Measurements from ENCODE around the gene SKIC2.
"Not testable (repeated sequence)": the region's sequence is repeated elsewhere in the genome, so short reads cannot be mapped to it uniquely, and the experiment has no call there.

SKIC2 gene

DNA sequence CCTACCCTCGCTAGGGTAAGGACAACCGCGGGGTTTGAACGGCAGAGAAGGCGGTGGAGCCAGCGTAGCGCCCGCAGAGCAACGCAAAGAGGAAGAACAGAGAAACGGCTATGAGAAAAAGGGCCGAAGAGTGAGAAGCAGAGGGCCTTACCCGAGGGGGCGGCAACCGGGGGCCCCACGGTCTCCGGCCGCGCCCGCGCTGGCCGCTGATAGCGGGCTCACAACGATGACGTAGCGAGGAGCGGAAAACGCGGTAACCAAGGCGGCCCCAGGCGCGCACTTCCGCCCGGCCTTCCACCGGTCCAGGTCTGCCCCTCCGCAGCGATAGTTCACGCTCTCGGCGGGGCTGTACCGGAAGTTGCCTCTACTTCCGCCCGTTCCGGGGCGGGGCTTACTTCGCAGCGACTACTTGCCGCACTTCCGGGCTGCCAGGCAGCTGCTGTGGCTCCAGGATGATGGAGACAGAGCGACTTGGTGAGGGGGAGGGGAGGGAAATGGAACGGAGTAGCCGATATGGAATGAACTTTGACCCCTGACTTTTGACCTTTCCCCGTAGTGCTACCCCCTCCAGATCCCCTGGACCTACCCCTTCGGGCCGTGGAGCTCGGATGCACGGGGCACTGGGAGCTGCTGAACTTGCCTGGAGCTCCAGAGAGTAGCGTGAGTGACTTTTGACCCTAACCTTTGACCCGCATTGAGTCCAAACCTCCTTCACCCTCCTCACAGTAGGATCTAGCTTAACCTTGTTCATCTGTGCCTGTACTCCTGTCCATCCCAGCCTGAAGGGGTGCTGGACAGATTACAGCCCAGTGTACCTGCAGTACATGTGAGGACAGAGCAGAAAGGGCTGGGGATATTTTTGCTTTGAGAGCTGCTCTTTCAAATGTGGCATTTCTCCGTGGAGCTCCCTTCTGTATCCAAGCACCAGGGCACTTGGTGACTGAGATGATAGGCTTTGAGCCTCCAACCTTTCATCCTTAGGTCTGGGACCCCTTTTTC, at the start of gene SKIC2, which contains the start of gene NELFE:
SKIC2 (plus strand) TSS at position 435 of the 999 bp plus-strand sequence; CDS start at position 453, 18 bp downstream.
NELFE (minus strand) TSS at position 231 of the 999 bp plus-strand sequence. CDS start 525 bp downstream, outside the sequence.
- Histone ChIP-seq H3K27ac (ENCODE audit: low read depth, low read length) (peak within 1 kb of the TSS; percentile 70), H3K9ac (ENCODE audit: low read length) (peak within 1 kb of the TSS; percentile 98), H3K4me1 (ENCODE audit: insufficient read depth, low read length) (peaks cover 22% of the 10 kb centered on the region), H3K9me3 (ENCODE audit: low read length) (no peaks in the 10 kb centered on the region), H3K36me3 (ENCODE audit: insufficient read depth, low read length) (peaks cover 68% of the 10 kb centered on the region), H3K27me3 (ENCODE audit: control insufficient read depth in 1 of 2, insufficient read depth in 2 of 2, low read length in 2 of 2) (no peaks in the 10 kb centered on the region), H3K4me3 (ENCODE audit: low read depth in 1 of 2, low read length in 2 of 2) (peak within 1 kb of the TSS; percentile 81 to 99)

- not testable (repeated sequence) for H3K9ac ChIP-seq (ENCODE audit: low read length); H3K36me3 ChIP-seq (ENCODE audit: insufficient read depth, low read length); H3K27me3 ChIP-seq (ENCODE audit: control insufficient read depth in 1 of 2, insufficient read depth in 2 of 2, low read length in 2 of 2)
Observed at GRCh38 chr6:31909298-31909697, 49.7 kb upstream of the SKIC2 start.

GRCh38 chr6:31911826-31912585, 47.0 kb upstream of the SKIC2 start:
- H3K9me3 ChIP-seq (ENCODE audit: low read length): no peaks in the 10 kb centered on the region
- H3K4me3 ChIP-seq (ENCODE audit: low read depth in 1 of 2, low read length in 2 of 2): no peak overlapping the region
- H3K36me3 ChIP-seq (ENCODE audit: insufficient read depth, low read length): no peaks in the 10 kb centered on the region
- no peak overlapping the region for H3K9ac ChIP-seq (ENCODE audit: low read length)
- no peak overlapping the region for H3K27ac ChIP-seq (ENCODE audit: low read depth, low read length)
- H3K4me1 ChIP-seq (ENCODE audit: insufficient read depth, low read length): no peaks in the 10 kb centered on the region
- no peaks in the 10 kb centered on the region for H3K27me3 ChIP-seq (ENCODE audit: control insufficient read depth in 1 of 2, insufficient read depth in 2 of 2, low read length in 2 of 2)

More at GRCh38 chr6:31909298-31909697, 49.7 kb upstream of the SKIC2 start:
- not testable (repeated sequence) for H3K27ac ChIP-seq (ENCODE audit: low read depth, low read length); H3K9me3 ChIP-seq (ENCODE audit: low read length); H3K4me1 ChIP-seq (ENCODE audit: insufficient read depth, low read length); H3K4me3 ChIP-seq (ENCODE audit: low read depth in 1 of 2, low read length in 2 of 2)

GRCh38 chr6:31915351-31915750, 43.6 kb upstream of the SKIC2 start:
- Histone ChIP-seq H3K27ac (ENCODE audit: low read depth, low read length) (no peak overlapping the region), H3K4me1 (ENCODE audit: insufficient read depth, low read length) (no peaks in the 10 kb centered on the region), H3K36me3 (ENCODE audit: insufficient read depth, low read length) (no peaks in the 10 kb centered on the region), H3K9ac (ENCODE audit: low read length) (no peak overlapping the region), H3K9me3 (ENCODE audit: low read length) (no peaks in the 10 kb centered on the region), H3K27me3 (ENCODE audit: control insufficient read depth in 1 of 2, insufficient read depth in 2 of 2, low read length in 2 of 2) (no peaks in the 10 kb centered on the region), H3K4me3 (ENCODE audit: low read depth in 1 of 2, low read length in 2 of 2) (no peak overlapping the region)

DNA sequence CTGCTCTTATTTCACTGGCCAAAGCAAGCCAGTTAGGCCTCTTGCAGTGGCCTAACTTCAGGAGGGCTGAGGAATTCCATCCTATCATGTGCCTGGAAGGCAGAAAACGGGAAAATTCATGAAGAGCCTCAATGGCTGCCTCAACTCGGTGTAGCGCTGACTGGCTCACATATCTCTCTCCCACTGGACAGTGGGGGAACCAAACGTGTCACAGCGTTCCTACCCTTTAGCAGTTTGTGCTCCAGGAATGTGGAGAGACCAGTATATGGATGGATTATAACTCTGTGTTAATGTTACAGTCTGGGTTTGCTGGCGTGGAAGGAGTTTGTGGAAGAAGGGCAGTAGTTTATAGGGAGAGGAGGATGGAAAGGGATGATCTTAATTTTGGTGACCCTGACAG, 43.2 kb upstream of the SKIC2 start:
- Histone ChIP-seq H3K4me1 (ENCODE audit: insufficient read depth, low read length) (no peaks in the 10 kb centered on the region), H3K27me3 (ENCODE audit: control insufficient read depth in 1 of 2, insufficient read depth in 2 of 2, low read length in 2 of 2) (no peaks in the 10 kb centered on the region), H3K27ac (ENCODE audit: low read depth, low read length) (no peak overlapping the region), H3K36me3 (ENCODE audit: insufficient read depth, low read length) (no peaks in the 10 kb centered on the region), H3K9ac (ENCODE audit: low read length) (no peak overlapping the region), H3K9me3 (ENCODE audit: low read length) (no peaks in the 10 kb centered on the region), H3K4me3 (ENCODE audit: low read depth in 1 of 2, low read length in 2 of 2) (no peak overlapping the region)

DNA sequence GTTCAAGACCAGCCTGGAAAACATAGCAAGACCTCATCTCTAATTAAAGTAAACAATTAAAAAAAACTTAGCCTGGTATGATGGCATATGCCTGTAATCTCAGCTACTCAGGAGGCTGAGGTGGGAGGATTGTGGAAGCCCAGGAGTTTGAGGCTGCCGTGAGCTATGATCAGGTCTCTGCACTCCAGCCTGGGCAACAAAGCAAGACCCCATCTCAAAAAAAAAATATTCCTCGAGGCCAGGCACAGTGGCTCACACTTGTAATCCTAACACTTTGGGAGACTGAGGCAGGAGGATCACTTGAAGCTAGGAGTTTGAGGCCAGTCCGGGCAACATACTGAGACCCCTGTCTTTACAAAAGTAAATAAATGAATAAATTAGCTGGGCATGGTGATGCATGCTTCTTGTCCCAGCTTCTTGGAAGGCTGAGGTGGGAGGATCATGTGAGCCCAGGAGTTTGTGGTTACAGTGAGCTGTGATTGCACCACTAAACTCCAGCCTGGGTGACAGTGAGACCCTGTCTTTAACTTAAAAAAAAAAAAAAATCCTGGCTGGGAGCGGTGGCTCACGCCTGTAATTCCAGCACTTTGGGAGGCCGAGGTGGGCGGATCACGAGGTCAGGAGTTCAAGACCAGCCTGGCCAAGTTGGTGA, 40.8 kb upstream of the SKIC2 start:
- no peaks in the 10 kb centered on the region for H3K27me3 ChIP-seq (ENCODE audit: control insufficient read depth in 1 of 2, insufficient read depth in 2 of 2, low read length in 2 of 2)
- no peaks in the 10 kb centered on the region for H3K4me1 ChIP-seq (ENCODE audit: insufficient read depth, low read length)
- H3K27ac ChIP-seq (ENCODE audit: low read depth, low read length): no peak overlapping the region
- no peaks in the 10 kb centered on the region for H3K9me3 ChIP-seq (ENCODE audit: low read length)
- no peak overlapping the region for H3K9ac ChIP-seq (ENCODE audit: low read length)
- no peaks in the 10 kb centered on the region for H3K36me3 ChIP-seq (ENCODE audit: insufficient read depth, low read length)
- no peak overlapping the region for H3K4me3 ChIP-seq (ENCODE audit: low read depth in 1 of 2, low read length in 2 of 2)

GRCh38 chr6:31919624-31920303, 39.2 kb upstream of the SKIC2 start:
- no peaks in the 10 kb centered on the region for H3K9me3 ChIP-seq (ENCODE audit: low read length)
- H3K36me3 ChIP-seq (ENCODE audit: insufficient read depth, low read length): no peaks in the 10 kb centered on the region
- H3K27ac ChIP-seq (ENCODE audit: low read depth, low read length): no peak overlapping the region
- H3K4me3 ChIP-seq (ENCODE audit: low read depth in 1 of 2, low read length in 2 of 2): no peak overlapping the region
- H3K9ac ChIP-seq (ENCODE audit: low read length): no peak overlapping the region
- no peaks in the 10 kb centered on the region for H3K27me3 ChIP-seq (ENCODE audit: control insufficient read depth in 1 of 2, insufficient read depth in 2 of 2, low read length in 2 of 2)
- no peaks in the 10 kb centered on the region for H3K4me1 ChIP-seq (ENCODE audit: insufficient read depth, low read length)

DNA sequence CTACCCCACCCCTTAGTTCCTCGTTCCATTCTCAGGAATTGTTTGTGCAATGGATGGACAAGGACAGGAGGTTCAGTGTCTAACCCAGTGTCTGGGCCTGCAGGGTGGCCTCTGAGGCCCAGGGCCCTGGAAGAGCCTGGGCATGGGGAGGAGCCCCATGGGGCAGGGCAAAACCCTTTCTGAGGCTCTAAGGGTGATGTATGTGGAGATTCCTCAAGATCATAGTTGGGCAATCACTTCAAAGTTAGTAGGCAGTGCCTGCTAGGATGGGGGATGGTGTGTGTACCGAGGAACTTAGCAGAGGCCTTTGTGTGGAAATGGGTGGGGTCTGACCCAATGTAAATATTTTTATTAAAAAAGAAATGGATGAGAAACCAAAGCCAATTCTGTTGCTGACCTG, 38.2 kb upstream of the SKIC2 start:
- no peaks in the 10 kb centered on the region for H3K36me3 ChIP-seq (ENCODE audit: insufficient read depth, low read length)
- H3K9ac ChIP-seq (ENCODE audit: low read length): no peak overlapping the region
- H3K4me1 ChIP-seq (ENCODE audit: insufficient read depth, low read length): no peaks in the 10 kb centered on the region
- no peak overlapping the region for H3K27ac ChIP-seq (ENCODE audit: low read depth, low read length)
- no peaks in the 10 kb centered on the region for H3K27me3 ChIP-seq (ENCODE audit: control insufficient read depth in 1 of 2, insufficient read depth in 2 of 2, low read length in 2 of 2)
- no peaks in the 10 kb centered on the region for H3K9me3 ChIP-seq (ENCODE audit: low read length)
- no peak overlapping the region for H3K4me3 ChIP-seq (ENCODE audit: low read depth in 1 of 2, low read length in 2 of 2)

DNA sequence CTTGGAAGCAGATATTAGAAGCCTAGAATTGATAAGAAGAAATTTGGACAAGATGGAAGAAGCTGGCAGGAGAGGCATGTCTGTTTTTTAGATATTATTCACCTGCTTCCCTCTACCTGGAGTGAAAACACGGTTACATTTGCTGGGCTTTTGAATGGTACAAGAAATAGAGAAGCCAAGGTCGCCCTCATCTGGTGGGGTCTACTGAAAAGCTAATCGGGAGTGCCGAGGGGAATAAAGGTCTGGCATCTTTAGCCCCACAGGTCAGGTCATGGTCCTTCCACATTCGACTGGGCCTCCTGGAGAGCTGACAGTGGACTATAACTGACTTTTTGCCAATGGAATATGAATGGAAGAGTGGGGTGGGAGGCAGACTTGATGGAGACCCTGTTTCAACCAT, 36.0 kb upstream of the SKIC2 start:
- H3K27me3 ChIP-seq (ENCODE audit: control insufficient read depth in 1 of 2, insufficient read depth in 2 of 2, low read length in 2 of 2): no peaks in the 10 kb centered on the region
- H3K9ac ChIP-seq (ENCODE audit: low read length): no peak overlapping the region
- no peaks in the 10 kb centered on the region for H3K4me1 ChIP-seq (ENCODE audit: insufficient read depth, low read length)

GRCh38 chr6:31927242-31927862, 31.6 kb upstream of the SKIC2 start, which contains the start of gene C2:
Gene C2 (plus strand): TSS chr6:31927717. CDS start chr6:31927753, 36 bp downstream.
- H3K27ac ChIP-seq (ENCODE audit: low read depth, low read length): no peak within 1 kb of the TSS
- no peaks in the 10 kb centered on the region for H3K36me3 ChIP-seq (ENCODE audit: insufficient read depth, low read length)
- no peaks in the 10 kb centered on the region for H3K4me1 ChIP-seq (ENCODE audit: insufficient read depth, low read length)
- H3K9ac ChIP-seq (ENCODE audit: low read length): no peak within 1 kb of the TSS
- H3K4me3 ChIP-seq (ENCODE audit: low read depth in 1 of 2, low read length in 2 of 2): peak within 1 kb of the TSS in 1 of 2 donors; percentile 21
- H3K27me3 ChIP-seq (ENCODE audit: control insufficient read depth in 1 of 2, insufficient read depth in 2 of 2, low read length in 2 of 2): no peaks in the 10 kb centered on the region
- H3K9me3 ChIP-seq (ENCODE audit: low read length): no peaks in the 10 kb centered on the region

More for the DNA sequence above, 36.0 kb upstream of the SKIC2 start:
- Histone ChIP-seq H3K9me3 (ENCODE audit: low read length) (no peaks in the 10 kb centered on the region), H3K36me3 (ENCODE audit: insufficient read depth, low read length) (no peaks in the 10 kb centered on the region), H3K4me3 (ENCODE audit: low read depth in 1 of 2, low read length in 2 of 2) (no peak overlapping the region), H3K27ac (ENCODE audit: low read depth, low read length) (no peak overlapping the region)
